Ectodermal cell (in vitro differentiated cells): ENCODE measurements around the gene SARM1.
"Not testable (repeated sequence)": the region's sequence is repeated elsewhere in the genome, so short reads cannot be mapped to it uniquely, and the experiment has no call there.

Source experiments
- H3K27ac ChIP-seq: 2 replicates; pipeline ENCODE4 v1.7.0; 2013; ENCODE audit warnings: mild to moderate bottlenecking, low read depth, low read length; ENCODE audit not compliant: insufficient read depth, poor library complexity, severe bottlenecking
- H3K27me3 ChIP-seq: 2 replicates; pipeline ENCODE4 v1.7.0; 2013; ENCODE audit warnings: mild to moderate bottlenecking, low read length; ENCODE audit not compliant: insufficient read depth, control insufficient read depth, poor library complexity, severe bottlenecking
- H3K36me3 ChIP-seq: one replicate; pipeline ENCODE4 v1.7.0; 2013; ENCODE audit warnings: low read length; ENCODE audit not compliant: control insufficient read depth, insufficient read depth
- H3K4me1 ChIP-seq: one replicate; pipeline ENCODE4 v1.7.0; 2013; ENCODE audit warnings: low read length; ENCODE audit not compliant: control insufficient read depth, insufficient read depth
- H3K4me3 ChIP-seq: 2 replicates; pipeline ENCODE4 v1.7.0; 2013; ENCODE audit warnings: low read depth, low read length, control low read depth; ENCODE audit not compliant: insufficient read depth
- H3K9me3 ChIP-seq: 2 replicates; pipeline ENCODE4 v1.7.0; 2013; ENCODE audit warnings: mild to moderate bottlenecking, low read length, moderate library complexity; ENCODE audit not compliant: control insufficient read depth
- WGBS, 2 experiments: methylation state at CpG; one replicate each; pipeline ENCODE4 v1.1.7; 2013; ENCODE audit warnings: missing lambda C conversion rate in 2 of 2; 5-methylcytosine and 5-hydroxymethylcytosine counted together

The SARM1 gene

GRCh38 chr17:28333083-28333746 lies 38.3 kb upstream of the SARM1 start:
- WGBS, 2 experiments, result 73 to 82% methylated on average over 1 of the region's 1 CpG
- H3K4me1 ChIP-seq, result peaks cover 24% of the 10 kb centered on the region
- peaks cover 4% of the 10 kb centered on the region for H3K36me3 ChIP-seq
- H3K27me3 ChIP-seq, result no peaks in the 10 kb centered on the region
- no peak overlapping the region for H3K4me3 ChIP-seq
- H3K9me3 ChIP-seq, result no peaks in the 10 kb centered on the region
- no peak overlapping the region for H3K27ac ChIP-seq

GRCh38 chr17:28334171-28334570 lies 37.3 kb upstream of the SARM1 start:
- peaks cover 14% of the 10 kb centered on the region for H3K4me1 ChIP-seq
- H3K27me3 ChIP-seq, result no peaks in the 10 kb centered on the region
- H3K36me3 ChIP-seq, result peaks cover 2% of the 10 kb centered on the region
- WGBS, 2 experiments, result 85% methylated on average over 6 of the region's 6 CpGs
- peak overlapping the region; percentile 98 for H3K4me3 ChIP-seq
- H3K9me3 ChIP-seq, result no peaks in the 10 kb centered on the region
- no peak overlapping the region for H3K27ac ChIP-seq

- H3K36me3 ChIP-seq, result no peaks in the 10 kb centered on the region
- peaks cover 12% of the 10 kb centered on the region for H3K4me1 ChIP-seq
- H3K27me3 ChIP-seq, result no peaks in the 10 kb centered on the region
- H3K9me3 ChIP-seq, result no peaks in the 10 kb centered on the region
- peak overlapping the region; percentile 98 for H3K4me3 ChIP-seq
- H3K27ac ChIP-seq, result peak overlapping the region; percentile 81
- WGBS, 2 experiments, result 20 to 21% methylated on average over 18 of the region's 18 CpGs
Observed at GRCh38 chr17:28334666-28335200, 36.8 kb upstream of the SARM1 start.

- H3K27ac ChIP-seq, result peak within 1 kb of the TSS; percentile 94
- no peaks in the 10 kb centered on the region for H3K36me3 ChIP-seq
- 0% methylated on average over 62 of the region's 62 CpGs for WGBS, 2 experiments
- no peaks in the 10 kb centered on the region for H3K27me3 ChIP-seq
- peaks cover 12% of the 10 kb centered on the region for H3K4me1 ChIP-seq
- H3K9me3 ChIP-seq, result no peaks in the 10 kb centered on the region
- H3K4me3 ChIP-seq, result peak within 1 kb of the TSS; percentile 98
Observed at GRCh38 chr17:28335201-28335958, 36.1 kb upstream of the SARM1 start, which contains the start of the genes IFT20 and TNFAIP1. Gene IFT20, minus strand, starts transcription at chr17:28335472. Its CDS starts 3,487 bp downstream, at chr17:28331985. Gene TNFAIP1, plus strand, starts transcription at chr17:28335761. Its CDS starts 3,761 bp downstream, at chr17:28339522.

- 3 to 5% methylated on average over 29 of the region's 29 CpGs for WGBS, 2 experiments
- peak overlapping the region; percentile 98 for H3K4me3 ChIP-seq
- H3K9me3 ChIP-seq, result no peaks in the 10 kb centered on the region
- no peaks in the 10 kb centered on the region for H3K36me3 ChIP-seq
- peak overlapping the region; percentile 94 for H3K27ac ChIP-seq
- H3K27me3 ChIP-seq, result no peaks in the 10 kb centered on the region
- H3K4me1 ChIP-seq, result peaks cover 12% of the 10 kb centered on the region
Observed at GRCh38 chr17:28335959-28336871, 35.3 kb upstream of the SARM1 start.

- Histone ChIP-seq H3K4me3 (no peak overlapping the region), H3K9me3 (no peaks in the 10 kb centered on the region), H3K27ac (no peak overlapping the region), H3K4me1 (peaks cover 12% of the 10 kb centered on the region), H3K36me3 (peaks cover 16% of the 10 kb centered on the region), H3K27me3 (no peaks in the 10 kb centered on the region)
- WGBS, 2 experiments, result 87 to 92% methylated on average over 5 of the region's 5 CpGs
Observed at GRCh38 chr17:28338056-28338768, 33.3 kb upstream of the SARM1 start.

- H3K4me1 ChIP-seq, result peaks cover 12% of the 10 kb centered on the region
- not testable (repeated sequence) for H3K4me3 ChIP-seq, H3K27me3 ChIP-seq, H3K27ac ChIP-seq, H3K9me3 ChIP-seq
- WGBS, 2 experiments, result 94 to 96% methylated on average over 8 of the region's 8 CpGs
- peaks cover 20% of the 10 kb centered on the region for H3K36me3 ChIP-seq
Observed at GRCh38 chr17:28338769-28339212, 32.7 kb upstream of the SARM1 start.

- WGBS, 2 experiments, result 95% methylated on average over 15 of the region's 15 CpGs
- Histone ChIP-seq H3K4me1 (peaks cover 10% of the 10 kb centered on the region), H3K36me3 (peaks cover 22% of the 10 kb centered on the region), H3K9me3 (no peaks in the 10 kb centered on the region), H3K4me3 (no peak overlapping the region), H3K27me3 (no peaks in the 10 kb centered on the region), H3K27ac (no peak overlapping the region)
Observed at GRCh38 chr17:28339431-28339830, 32.1 kb upstream of the SARM1 start.

- H3K36me3 ChIP-seq, result peaks cover 29% of the 10 kb centered on the region
- H3K4me3 ChIP-seq, result no peak overlapping the region
- 94 to 95% methylated on average over 6 of the region's 6 CpGs for WGBS, 2 experiments
- no peaks in the 10 kb centered on the region for H3K9me3 ChIP-seq
- no peak overlapping the region for H3K27ac ChIP-seq
- H3K27me3 ChIP-seq, result no peaks in the 10 kb centered on the region
- H3K4me1 ChIP-seq, result peaks cover 7% of the 10 kb centered on the region
Observed at GRCh38 chr17:28340374-28340773, 31.1 kb upstream of the SARM1 start.
